ENCODE results near the gene LCOR.
"Not testable (repeated sequence)": the region's sequence is repeated elsewhere in the genome, so short reads cannot be mapped to it uniquely, and the experiment has no call there.

Gene LCOR

GRCh38 chr10:96840841-96841518 lies 8.9 kb downstream of the LCOR start:
- DNase-seq (ENCODE audit: low read depth): no peak

GRCh38 chr10:96842896-96843723 lies 11.0 kb downstream of the LCOR start:
- no peak for DNase-seq (ENCODE audit: low read depth)

GRCh38 chr10:96843823-96844222 lies 11.7 kb downstream of the LCOR start:
- DNase-seq (ENCODE audit: low read depth): no peak

GRCh38 chr10:96846395-96846794 lies 14.3 kb downstream of the LCOR start:
- DNase-seq (ENCODE audit: low read depth): no peak

GRCh38 chr10:96846926-96847325 lies 14.8 kb downstream of the LCOR start:
- DNase-seq (ENCODE audit: low read depth): no peak

- not testable (repeated sequence) for DNase-seq (ENCODE audit: low read depth)
These were observed 15.3 kb downstream of the LCOR start for GRCh38 chr10:96847356-96847755.

- no peak for DNase-seq (ENCODE audit: low read depth)
These were observed 18.0 kb downstream of the LCOR start for GRCh38 chr10:96850113-96850512.

- no peak for DNase-seq (ENCODE audit: low read depth)
These were observed 18.7 kb downstream of the LCOR start for GRCh38 chr10:96850825-96851224.

- DNase-seq (ENCODE audit: low read depth): no peak
These were observed 19.2 kb downstream of the LCOR start for GRCh38 chr10:96851281-96851680.

GRCh38 chr10:96856317-96856716 lies 24.2 kb downstream of the LCOR start:
- no peak for DNase-seq (ENCODE audit: low read depth)

- DNase-seq (ENCODE audit: low read depth): no peak
These were observed 25.4 kb downstream of the LCOR start for GRCh38 chr10:96857301-96858012.

GRCh38 chr10:96858038-96858705 lies 26.1 kb downstream of the LCOR start:
- no peak for DNase-seq (ENCODE audit: low read depth)

- DNase-seq (ENCODE audit: low read depth): no peak
These were observed 26.6 kb downstream of the LCOR start for GRCh38 chr10:96858706-96859050.

- DNase-seq (ENCODE audit: low read depth): no peak
These were observed 28.7 kb downstream of the LCOR start for GRCh38 chr10:96860631-96861277.

GRCh38 chr10:96863922-96864543 lies 31.9 kb downstream of the LCOR start:
- no peak for DNase-seq (ENCODE audit: low read depth)

- DNase-seq (ENCODE audit: low read depth): no peak
These were observed 41.0 kb downstream of the LCOR start for GRCh38 chr10:96873086-96873485.

- DNase-seq (ENCODE audit: low read depth): no peak
These were observed 41.8 kb downstream of the LCOR start for GRCh38 chr10:96873756-96874467.

- no peak for DNase-seq (ENCODE audit: low read depth)
These were observed 46.0 kb downstream of the LCOR start for GRCh38 chr10:96878057-96878456.

- DNase-seq (ENCODE audit: low read depth): no peak
These were observed 48.5 kb downstream of the LCOR start for GRCh38 chr10:96880575-96880974.

GRCh38 chr10:96889415-96890171 lies 57.5 kb downstream of the LCOR start:
- DNase-seq (ENCODE audit: low read depth): no peak

All from activated T-helper 1 cell treated with Interleukin-2 at 50 U/mL for 16 hours (primary cell).